HepG2 (cell line): ENCODE measurements around the gene INPP1. TPM values are rescaled to one million over a fixed set of nuclear protein-coding genes. Genes with fewer than 3 reads are reported as not detected.

ENCODE experiments used
- GMEB2 ChIP-seq: IDR thresholded peaks from 2 replicates; pipeline ENCODE4 v1.6.1; 2016; ENCODE audit warnings: missing biosample characterization, missing genetic modification reagents, low read depth
- JUND ChIP-seq: sonication (generic); formaldehyde crosslinking; IDR thresholded peaks from 2 replicates; pipeline ENCODE4 v1.8.0; 2022; ENCODE audit warnings: mild to moderate bottlenecking, missing genetic modification reagents
- MTERF4 ChIP-seq: sonication (generic); formaldehyde crosslinking; IDR thresholded peaks from 2 replicates; pipeline ENCODE4 v1.8.0; 2023; ENCODE audit warnings: mild to moderate bottlenecking, missing genetic modification reagents
- PHF21A ChIP-seq: sonication (generic); formaldehyde crosslinking; IDR thresholded peaks from 2 replicates; pipeline ENCODE4 v1.5.0; 2020; ENCODE audit warnings: mild to moderate bottlenecking, missing genetic modification reagents
- RERE ChIP-seq: IDR thresholded peaks from 2 replicates; pipeline ENCODE4 v1.6.1; 2016; ENCODE audit warnings: low read depth, missing genetic modification reagents, missing compliant biosample characterization
- RXRB ChIP-seq: IDR thresholded peaks from 2 replicates; pipeline ENCODE4 v1.6.1; 2016; ENCODE audit warnings: borderline replicate concordance, missing genetic modification reagents, missing compliant biosample characterization
- SIX1 ChIP-seq: sonication (generic); formaldehyde crosslinking; IDR thresholded peaks from 2 replicates; pipeline ENCODE4 v1.4.0; 2020; ENCODE audit warnings: missing genetic modification reagents, borderline replicate concordance
- TMF1 ChIP-seq: sonication (generic); formaldehyde crosslinking; IDR thresholded peaks from 2 replicates; pipeline ENCODE4 v1.8.1; 2022; ENCODE audit warnings: low read depth, missing genetic modification reagents
- ZBTB38 ChIP-seq: sonication (generic); formaldehyde crosslinking; IDR thresholded peaks from 2 replicates; pipeline ENCODE4 v1.5.1; 2020; ENCODE audit warnings: mild to moderate bottlenecking, missing genetic modification reagents
- ZNF251 ChIP-seq: sonication (generic); formaldehyde crosslinking; IDR thresholded peaks from 2 replicates; pipeline ENCODE4 v1.9.0; 2021; ENCODE audit warnings: mild to moderate bottlenecking, missing genetic modification reagents
- ZNF292 ChIP-seq: sonication (generic); formaldehyde crosslinking; IDR thresholded peaks from 2 replicates; pipeline ENCODE4 v1.8.1; 2022; ENCODE audit warnings: mild to moderate bottlenecking, low read depth, missing genetic modification reagents, borderline replicate concordance
- ZNF3 ChIP-seq: IDR thresholded peaks from 2 replicates; pipeline ENCODE4 v1.7.0; 2017; ENCODE audit warnings: inconsistent platforms
- ZNF33A ChIP-seq: sonication (generic); formaldehyde crosslinking; IDR thresholded peaks from 2 replicates; pipeline ENCODE4 v1.5.1; 2020; ENCODE audit warnings: missing genetic modification reagents, mild to moderate bottlenecking, moderate library complexity, borderline replicate concordance
- ZSCAN25 ChIP-seq: sonication (generic); formaldehyde crosslinking; IDR thresholded peaks from 2 replicates; pipeline ENCODE4 v1.8.0; 2022; ENCODE audit warnings: mild to moderate bottlenecking, missing genetic modification reagents
- polyA plus RNA-seq, 8 experiments: library from polyadenylated mRNA; depleted of rRNA in 3 of 8; stranded (reverse) in 7 of 8; unstranded in 1 of 8; fragments of >200 nt; fragmentation: Illumina TruSeq in 4 of 8; extraction: Trizol in 4 of 8; gene quantifications; 2 replicates each; pipeline versions ENCODE4 v1.2.1 to v1.2.3, GENCODE V29; 2011 to 2016; ENCODE audit warnings: low read depth in 4 of 8, missing spikeins in 1 of 8, mixed read lengths in 1 of 8; ENCODE audit not compliant: insufficient read depth in 1 of 8
- total RNA-seq, 5 experiments: library from RNA; depleted of rRNA; stranded (reverse); fragments of >200 nt; fragmentation: Illumina TruSeq; extraction: Trizol; gene quantifications; 2 replicates each; pipeline ENCODE4 v1.2.3, GENCODE V29; 2016; ENCODE audit warnings: low read depth in 1 of 5

The INPP1 gene
- total and polyA plus RNA-seq, 2 of the 13 experiments (the other 11 are each of a cell fraction or from before 2014, with no cell fraction given): 10.0 to 13.3 TPM

DNA sequence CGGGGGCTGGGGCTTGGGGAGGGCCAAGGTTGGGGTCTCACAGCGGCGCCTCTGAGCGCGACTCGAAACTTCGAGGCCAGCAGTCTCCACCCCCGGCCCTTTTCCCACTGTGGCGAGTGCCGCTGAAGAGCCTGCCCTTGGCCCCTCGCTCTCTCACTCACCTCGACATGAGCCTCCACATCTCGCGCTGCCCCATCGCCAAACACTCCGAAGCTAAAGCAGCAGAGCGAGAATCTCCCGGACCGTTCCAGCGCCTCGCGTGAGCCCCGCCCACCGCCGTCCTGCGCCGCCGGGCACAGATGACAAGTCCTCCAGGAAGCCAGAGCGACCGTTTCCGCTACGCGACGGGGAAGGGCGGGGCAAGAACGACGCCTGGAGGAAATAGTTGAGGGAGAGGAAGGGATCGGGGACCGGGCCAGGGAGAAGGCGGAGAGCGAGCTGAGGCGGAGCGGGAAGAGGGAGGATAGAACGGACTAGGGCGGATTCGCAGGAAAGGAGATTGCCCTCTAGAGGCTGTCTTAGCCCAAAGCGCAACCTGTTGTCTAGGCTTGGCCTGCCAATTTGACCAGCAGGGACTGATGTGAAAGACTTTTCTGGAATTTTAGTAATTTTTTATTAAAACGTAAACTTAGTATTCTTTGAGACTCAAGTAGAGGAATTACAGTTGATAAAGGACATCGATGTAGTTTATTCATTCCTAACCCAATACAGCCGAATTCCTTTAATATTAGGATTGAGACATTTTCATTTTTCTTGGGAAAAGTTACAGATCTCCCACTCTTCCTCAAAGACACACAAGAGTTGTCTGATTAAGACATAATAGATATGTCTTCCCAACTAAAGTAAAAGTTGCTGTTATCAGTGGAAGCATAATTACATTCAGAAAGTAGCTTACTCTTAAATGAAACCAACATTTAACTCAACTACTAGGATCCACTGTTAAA, 23.6 kb upstream of the INPP1 start, which contains the start of gene HIBCH (continued):
- peak; percentile 90 for TF ChIP-seq GMEB2 (CRISPR knock-in tag)
- peak; percentile 67; the same call in 1 of the 2 replicates for TF ChIP-seq SIX1
- no peak for TF ChIP-seq ZNF33A (CRISPR knock-in tag)
- peak; percentile 99 for TF ChIP-seq ZNF292 (CRISPR knock-in tag)
- TF ChIP-seq ZNF251 (CRISPR knock-in tag): no peak
- peak; percentile 95 for TF ChIP-seq MTERF4
- TF ChIP-seq RXRB (CRISPR knock-in tag): peak; percentile 85
- peak; percentile 92 for TF ChIP-seq ZBTB38 (CRISPR knock-in tag)
- peak; percentile 92 for TF ChIP-seq PHF21A
- TF ChIP-seq TMF1 (CRISPR knock-in tag): no peak
- peak; percentile 38; the same call in 1 of the 2 replicates for TF ChIP-seq ZNF3 (CRISPR knock-in tag)
- no peak for TF ChIP-seq JUND (CRISPR knock-in tag)
- peak; percentile 62; the same call in 1 of the 2 replicates for TF ChIP-seq RERE
- no peak for TF ChIP-seq ZSCAN25 (CRISPR knock-in tag)
